ENCODE data around the gene IL32. TPM values are rescaled to one million over a fixed set of nuclear protein-coding genes. Genes with fewer than 3 reads are reported as not detected.

IL32 gene
- total RNA-seq, 2 experiments from 2014 or later, result 2,504 to 2,532 TPM

- H3K4me1 Mint-ChIP-seq (ENCODE audit: low read depth), result peaks cover 35% of the 10 kb centered on the region
- H3K27ac Mint-ChIP-seq, result peak overlapping the region; percentile 64
- H3K4me3 Mint-ChIP-seq, result no peak overlapping the region
- no peak for DNase-seq
- ChIA-PET CTCF (interaction anchor here (0.6 to 13.1 kb wide), 15 partner anchors 11 to 72 kb away, joined by 3 to 266 read pairs (median 5); partner anchors contain the start of gene ZNF213), POLR2A (interaction anchor here (1.0 to 1.3 kb wide), 3 partner anchors 9 to 33 kb away, joined by 3 to 5 read pairs (median 4); partner anchors contain the start of gene IL32)
- no peaks in the 10 kb centered on the region for H3K9me3 Mint-ChIP-seq
- intact Hi-C loops (cut with micrococcal nuclease), result loop anchor here (1.0 kb wide), 2 partner anchors 28 to 168 kb away; no protein-coding TSS in a partner anchor
- H3K36me3 Mint-ChIP-seq, result no peaks in the 10 kb centered on the region
- no peaks in the 10 kb centered on the region for H3K27me3 Mint-ChIP-seq
Measured at GRCh38 chr16:3096362-3096761, 30.9 kb downstream of the IL32 start.

GRCh38 chr16:3097266-3097665 lies 31.8 kb downstream of the IL32 start:
- Mint-ChIP-seq H3K27me3 (no peaks in the 10 kb centered on the region), H3K4me1 (ENCODE audit: low read depth) (peaks cover 42% of the 10 kb centered on the region), H3K9me3 (no peaks in the 10 kb centered on the region), H3K27ac (no peak overlapping the region), H3K4me3 (no peak overlapping the region), H3K36me3 (no peaks in the 10 kb centered on the region)
- DNase-seq, result no peak
- CTCF ChIA-PET, result interaction anchor here (1.0 to 13.1 kb wide), 6 partner anchors 31 to 71 kb away, joined by 3 to 266 read pairs (median 8); partner anchors contain the start of gene ZNF213
- POLR2A ChIA-PET, result interaction anchor here (0.7 kb wide), 1 partner anchor 30 kb away, joined by 3 read pairs; no protein-coding TSS in a partner anchor
- intact Hi-C loops (cut with micrococcal nuclease), result no loop called here

- POLR2A ChIA-PET, result interaction anchor here (0.9 to 1.5 kb wide), 4 partner anchors 22 to 39 kb away, joined by 3 to 4 read pairs (median 3); partner anchors contain the start of gene IL32
- Mint-ChIP-seq H3K4me1 (ENCODE audit: low read depth) (peaks cover 47% of the 10 kb centered on the region), H3K36me3 (no peaks in the 10 kb centered on the region), H3K27ac (peak within 1 kb of the TSS; percentile 54), H3K9me3 (no peaks in the 10 kb centered on the region), H3K27me3 (no peaks in the 10 kb centered on the region), H3K4me3 (peak within 1 kb of the TSS; percentile 65)
- CTCF ChIA-PET, result interaction anchor here (0.8 to 13.1 kb wide), 10 partner anchors 14 to 73 kb away, joined by 3 to 266 read pairs (median 5); partner anchors contain the start of genes IL32 and ZNF205
- DNase-seq, result no peak
- intact Hi-C loops (cut with micrococcal nuclease), result no loop called here
Measured at GRCh38 chr16:3098459-3099394, 33.3 kb downstream of the IL32 start, which contains the start of gene ZSCAN10. Gene ZSCAN10, minus strand, starts transcription at chr16:3099294. Its CDS starts 6,357 bp downstream, at chr16:3092937.

GRCh38 chr16:3099395-3099731 lies 33.9 kb downstream of the IL32 start:
- POLR2A ChIA-PET, result interaction anchor here (1.5 kb wide), 1 partner anchor 34 kb away, joined by 4 read pairs; the partner anchor contains the start of gene IL32
- Mint-ChIP-seq H3K36me3 (no peaks in the 10 kb centered on the region), H3K4me3 (no peak overlapping the region), H3K4me1 (ENCODE audit: low read depth) (peaks cover 44% of the 10 kb centered on the region), H3K9me3 (no peaks in the 10 kb centered on the region), H3K27ac (no peak overlapping the region), H3K27me3 (no peaks in the 10 kb centered on the region)
- DNase-seq, result no peak
- CTCF ChIA-PET, result interaction anchor here (1.3 to 13.1 kb wide), 4 partner anchors 29 to 73 kb away, joined by 4 to 266 read pairs (median 10); no protein-coding TSS in a partner anchor
- intact Hi-C loops (cut with micrococcal nuclease), result no loop called here

- ChIA-PET POLR2A (interaction anchor here (1.5 kb wide), 1 partner anchor 34 kb away, joined by 4 read pairs; the partner anchor contains the start of gene IL32), CTCF (interaction anchor here (1.1 to 13.1 kb wide), 5 partner anchors 29 to 72 kb away, joined by 4 to 266 read pairs (median 6); no protein-coding TSS in a partner anchor)
- intact Hi-C loops (cut with micrococcal nuclease), result loop anchor here (1.0 to 2.0 kb wide), 5 partner anchors 24 to 77 kb away; partner anchors contain the start of gene HCFC1R1
- Mint-ChIP-seq H3K4me1 (ENCODE audit: low read depth) (peaks cover 39% of the 10 kb centered on the region), H3K4me3 (peak overlapping the region; percentile 65), H3K36me3 (no peaks in the 10 kb centered on the region), H3K27me3 (no peaks in the 10 kb centered on the region), H3K9me3 (no peaks in the 10 kb centered on the region), H3K27ac (peak overlapping the region; percentile 54)
- DNase-seq, result peak; percentile 97
Measured at GRCh38 chr16:3099732-3100499, 34.5 kb downstream of the IL32 start.

GRCh38 chr16:3101018-3101840 lies 35.8 kb downstream of the IL32 start:
- no peaks in the 10 kb centered on the region for H3K27me3 Mint-ChIP-seq
- CTCF ChIA-PET, result interaction anchor here (0.6 to 13.1 kb wide), 17 partner anchors 9 to 71 kb away, joined by 3 to 266 read pairs (median 4); partner anchors contain the start of gene ZNF205
- peak overlapping the region; percentile 92 for H3K27ac Mint-ChIP-seq
- peak overlapping the region; percentile 79 for H3K4me3 Mint-ChIP-seq
- POLR2A ChIA-PET, result interaction anchor here (0.9 to 1.1 kb wide), 3 partner anchors 27 to 34 kb away, joined by 4 to 5 read pairs (median 4); partner anchors contain the start of gene ZNF213
- DNase-seq, result peak; percentile 71
- intact Hi-C loops (cut with micrococcal nuclease), result loop anchor here (2.0 kb wide), 2 partner anchors 52 to 78 kb away; partner anchors contain the start of gene HCFC1R1
- no peaks in the 10 kb centered on the region for H3K9me3 Mint-ChIP-seq
- no peaks in the 10 kb centered on the region for H3K36me3 Mint-ChIP-seq
- H3K4me1 Mint-ChIP-seq (ENCODE audit: low read depth), result peaks cover 37% of the 10 kb centered on the region

- peak overlapping the region; percentile 79 for H3K4me3 Mint-ChIP-seq
Measured at GRCh38 chr16:3101841-3102470, 36.5 kb downstream of the IL32 start.

GRCh38 chr16:3106205-3106928 lies 40.9 kb downstream of the IL32 start:
- Mint-ChIP-seq H3K36me3 (no peaks in the 10 kb centered on the region), H3K9me3 (no peaks in the 10 kb centered on the region), H3K4me3 (peak overlapping the region; percentile 78), H3K4me1 (ENCODE audit: low read depth) (peaks cover 25% of the 10 kb centered on the region), H3K27me3 (no peaks in the 10 kb centered on the region), H3K27ac (peak overlapping the region; percentile 87)
- CTCF ChIA-PET, result interaction anchor here (0.8 to 13.1 kb wide), 10 partner anchors 11 to 78 kb away, joined by 3 to 266 read pairs (median 5); no protein-coding TSS in a partner anchor
- peak; percentile 95 for DNase-seq
- POLR2A ChIA-PET, result interaction anchor here (0.8 to 1.7 kb wide), 4 partner anchors 10 to 30 kb away, joined by 3 to 7 read pairs (median 4); partner anchors contain the start of gene ZNF213
- intact Hi-C loops (cut with micrococcal nuclease), result no loop called here

More at GRCh38 chr16:3101841-3102470, 36.5 kb downstream of the IL32 start:
- Mint-ChIP-seq H3K27me3 (no peaks in the 10 kb centered on the region), H3K4me1 (ENCODE audit: low read depth) (peaks cover 35% of the 10 kb centered on the region), H3K9me3 (no peaks in the 10 kb centered on the region), H3K27ac (peak overlapping the region; percentile 92), H3K36me3 (no peaks in the 10 kb centered on the region)
- ChIA-PET CTCF (interaction anchor here (0.7 to 13.1 kb wide), 16 partner anchors 9 to 70 kb away, joined by 3 to 266 read pairs (median 4); partner anchors contain the start of genes ZNF205 and ZNF213), POLR2A (no interaction called here)
- intact Hi-C loops (cut with micrococcal nuclease), result loop anchor here (2.0 kb wide), 2 partner anchors 51 to 79 kb away; partner anchors contain the start of gene HCFC1R1
- DNase-seq, result peak; percentile 54

GRCh38 chr16:3112058-3112880 lies 46.8 kb downstream of the IL32 start, which contains the start of gene ZNF205:
Gene ZNF205, plus strand, starts transcription at chr16:3112586. Its CDS starts 845 bp downstream, at chr16:3113431.
- no peak within 1 kb of the TSS for H3K27ac Mint-ChIP-seq
- H3K9me3 Mint-ChIP-seq, result no peaks in the 10 kb centered on the region
- CTCF ChIA-PET, result interaction anchor here (1.1 to 1.6 kb wide), 4 partner anchors 11 to 81 kb away, joined by 3 to 4 read pairs (median 4); no protein-coding TSS in a partner anchor
- peaks cover 3% of the 10 kb centered on the region for H3K4me1 Mint-ChIP-seq (ENCODE audit: low read depth)
- H3K36me3 Mint-ChIP-seq, result no peaks in the 10 kb centered on the region
- intact Hi-C loops (cut with micrococcal nuclease), result no loop called here
- POLR2A ChIA-PET, result no interaction called here
- no peak within 1 kb of the TSS for H3K4me3 Mint-ChIP-seq
- H3K27me3 Mint-ChIP-seq, result peaks cover 12% of the 10 kb centered on the region
- DNase-seq, result no peak
